ENCODE results near the gene SLC44A1.
"Not testable (repeated sequence)": the region's sequence is repeated elsewhere in the genome, so short reads cannot be mapped to it uniquely, and the experiment has no call there.

Gene SLC44A1

GRCh38 chr9:105243015-105243686 is 1.3 kb upstream of the SLC44A1 start:
- no peak for DNase-seq

- DNase-seq: no peak
These were observed 230 bp downstream of the SLC44A1 start for GRCh38 chr9:105244734-105245028.

GRCh38 chr9:105245029-105245890 is 809 bp downstream of the SLC44A1 start:
- DNase-seq: peak; percentile 22

GRCh38 chr9:105245891-105246161 is 1.4 kb downstream of the SLC44A1 start:
- DNase-seq: no peak

GRCh38 chr9:105246656-105247173 is 2.3 kb downstream of the SLC44A1 start:
- no peak for DNase-seq

GRCh38 chr9:105248691-105249090 is 4.2 kb downstream of the SLC44A1 start:
- DNase-seq: no peak

- no peak for DNase-seq
These were observed 6.7 kb downstream of the SLC44A1 start for GRCh38 chr9:105251133-105251532.

GRCh38 chr9:105251733-105252404 is 7.4 kb downstream of the SLC44A1 start:
- no peak for DNase-seq

GRCh38 chr9:105252405-105252756 is 7.9 kb downstream of the SLC44A1 start:
- no peak for DNase-seq

GRCh38 chr9:105254226-105254625 is 9.8 kb downstream of the SLC44A1 start:
- DNase-seq: no peak

- DNase-seq: no peak
These were observed 11.0 kb downstream of the SLC44A1 start for GRCh38 chr9:105255421-105255820.

- DNase-seq: not testable (repeated sequence)
These were observed 12.1 kb downstream of the SLC44A1 start for GRCh38 chr9:105256569-105256968.

GRCh38 chr9:105257809-105258208 is 13.4 kb downstream of the SLC44A1 start:
- DNase-seq: no peak

- no peak for DNase-seq
These were observed 13.8 kb downstream of the SLC44A1 start for GRCh38 chr9:105258225-105258737.

- no peak for DNase-seq
These were observed 14.8 kb downstream of the SLC44A1 start for GRCh38 chr9:105259274-105259673.

- no peak for DNase-seq
These were observed 15.5 kb downstream of the SLC44A1 start for GRCh38 chr9:105259731-105260612.

GRCh38 chr9:105262497-105262896 is 18.0 kb downstream of the SLC44A1 start:
- no peak for DNase-seq

GRCh38 chr9:105264380-105264779 is 19.9 kb downstream of the SLC44A1 start:
- DNase-seq: no peak

- not testable (repeated sequence) for DNase-seq
These were observed 23.8 kb downstream of the SLC44A1 start for GRCh38 chr9:105268254-105268653.

GRCh38 chr9:105269593-105269992 is 25.1 kb downstream of the SLC44A1 start:
- DNase-seq: no peak

GRCh38 chr9:105270711-105271110 is 26.3 kb downstream of the SLC44A1 start:
- DNase-seq: no peak

GRCh38 chr9:105273731-105274130 is 29.3 kb downstream of the SLC44A1 start:
- no peak for DNase-seq

GRCh38 chr9:105275111-105275510 is 30.7 kb downstream of the SLC44A1 start:
- DNase-seq: no peak
